HL-60 (cell line): Measurements from ENCODE around the gene PLA2G6.

Experiments used
- DNase-seq, 2 experiments: peaks; one replicate each; pipeline ENCODE4 v3.0.0-alpha.2; 2010 to 2020; ENCODE audit warnings: low read depth in 1 of 2, low spot score in 1 of 2
- H3K27ac ChIP-seq: fragments of 250-450 bp; sonication (Bioruptor Pico); replicated peaks from 2 replicates; pipeline ENCODE4 v1.5.1; 2020; ENCODE audit warnings: mild to moderate bottlenecking, moderate library complexity
- H3K27me3 ChIP-seq: fragments of 250-450 bp; sonication (Bioruptor Pico); 2 replicates; pipeline ENCODE4 v1.5.1; 2021; ENCODE audit warnings: mild to moderate bottlenecking, moderate library complexity; ENCODE audit not compliant: insufficient read depth, poor library complexity, severe bottlenecking
- H3K4me3 ChIP-seq: replicated peaks from 2 replicates; pipeline ENCODE4 v1.5.1; 2011; ENCODE audit warnings: mild to moderate bottlenecking, control low read depth, low read length; ENCODE audit not compliant: insufficient read depth
- GABPA ChIP-seq: IDR thresholded peaks from 2 replicates; pipeline ENCODE4 v1.6.1; 2012; ENCODE audit warnings: low read depth
- POLR2AphosphoS5 ChIP-seq: IDR thresholded peaks from 2 replicates; pipeline ENCODE4 v1.6.1; 2012; ENCODE audit warnings: low read depth
- SPI1 ChIP-seq: IDR thresholded peaks from 2 replicates; pipeline ENCODE4 v1.6.1; 2012; ENCODE audit warnings: low read depth, mild to moderate bottlenecking, borderline replicate concordance
- TF ChIP-seq, protein P1 (sequence below): IDR thresholded peaks from one replicate; pipeline ENCODE4 v1.5.1; 2011; ENCODE audit warnings: low read length, control low read depth, inconsistent platforms; ENCODE audit not compliant: insufficient read depth
- TF ChIP-seq, protein P2 (sequence below): IDR thresholded peaks from 2 replicates; pipeline ENCODE4 v1.6.1; 2012; ENCODE audit warnings: low read depth; ENCODE audit not compliant: insufficient replicate concordance

The PLA2G6 gene

DNA sequence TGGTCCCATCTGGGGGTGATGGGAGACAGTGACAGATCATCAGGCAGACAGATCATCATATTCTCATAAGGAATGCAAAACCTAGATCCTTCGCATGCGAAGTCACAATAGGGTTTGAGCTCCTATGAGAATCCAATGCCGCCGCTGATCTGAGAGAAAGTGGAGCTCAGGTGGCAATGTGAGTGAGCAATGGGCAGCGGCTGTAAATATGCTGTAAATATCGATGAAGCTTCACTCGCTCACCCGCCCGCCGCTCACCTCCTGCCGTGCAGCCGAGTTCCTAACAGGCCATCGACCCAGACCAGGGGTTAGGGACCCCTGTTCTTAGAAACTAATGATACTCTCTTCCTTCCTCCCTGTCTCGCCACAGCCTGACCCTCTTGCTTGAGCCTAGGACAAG, 9.4 kb upstream of the PLA2G6 start:
- Histone ChIP-seq H3K4me3 (no peak overlapping the region), H3K27ac (no peak overlapping the region), H3K27me3 (no peaks in the 10 kb centered on the region)
- no peak for DNase-seq
- TF ChIP-seq, protein P1, sequence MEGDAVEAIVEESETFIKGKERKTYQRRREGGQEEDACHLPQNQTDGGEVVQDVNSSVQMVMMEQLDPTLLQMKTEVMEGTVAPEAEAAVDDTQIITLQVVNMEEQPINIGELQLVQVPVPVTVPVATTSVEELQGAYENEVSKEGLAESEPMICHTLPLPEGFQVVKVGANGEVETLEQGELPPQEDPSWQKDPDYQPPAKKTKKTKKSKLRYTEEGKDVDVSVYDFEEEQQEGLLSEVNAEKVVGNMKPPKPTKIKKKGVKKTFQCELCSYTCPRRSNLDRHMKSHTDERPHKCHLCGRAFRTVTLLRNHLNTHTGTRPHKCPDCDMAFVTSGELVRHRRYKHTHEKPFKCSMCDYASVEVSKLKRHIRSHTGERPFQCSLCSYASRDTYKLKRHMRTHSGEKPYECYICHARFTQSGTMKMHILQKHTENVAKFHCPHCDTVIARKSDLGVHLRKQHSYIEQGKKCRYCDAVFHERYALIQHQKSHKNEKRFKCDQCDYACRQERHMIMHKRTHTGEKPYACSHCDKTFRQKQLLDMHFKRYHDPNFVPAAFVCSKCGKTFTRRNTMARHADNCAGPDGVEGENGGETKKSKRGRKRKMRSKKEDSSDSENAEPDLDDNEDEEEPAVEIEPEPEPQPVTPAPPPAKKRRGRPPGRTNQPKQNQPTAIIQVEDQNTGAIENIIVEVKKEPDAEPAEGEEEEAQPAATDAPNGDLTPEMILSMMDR: no peak
- no peak for TF ChIP-seq SPI1
- TF ChIP-seq GABPA: no peak
- TF ChIP-seq, protein P2, sequence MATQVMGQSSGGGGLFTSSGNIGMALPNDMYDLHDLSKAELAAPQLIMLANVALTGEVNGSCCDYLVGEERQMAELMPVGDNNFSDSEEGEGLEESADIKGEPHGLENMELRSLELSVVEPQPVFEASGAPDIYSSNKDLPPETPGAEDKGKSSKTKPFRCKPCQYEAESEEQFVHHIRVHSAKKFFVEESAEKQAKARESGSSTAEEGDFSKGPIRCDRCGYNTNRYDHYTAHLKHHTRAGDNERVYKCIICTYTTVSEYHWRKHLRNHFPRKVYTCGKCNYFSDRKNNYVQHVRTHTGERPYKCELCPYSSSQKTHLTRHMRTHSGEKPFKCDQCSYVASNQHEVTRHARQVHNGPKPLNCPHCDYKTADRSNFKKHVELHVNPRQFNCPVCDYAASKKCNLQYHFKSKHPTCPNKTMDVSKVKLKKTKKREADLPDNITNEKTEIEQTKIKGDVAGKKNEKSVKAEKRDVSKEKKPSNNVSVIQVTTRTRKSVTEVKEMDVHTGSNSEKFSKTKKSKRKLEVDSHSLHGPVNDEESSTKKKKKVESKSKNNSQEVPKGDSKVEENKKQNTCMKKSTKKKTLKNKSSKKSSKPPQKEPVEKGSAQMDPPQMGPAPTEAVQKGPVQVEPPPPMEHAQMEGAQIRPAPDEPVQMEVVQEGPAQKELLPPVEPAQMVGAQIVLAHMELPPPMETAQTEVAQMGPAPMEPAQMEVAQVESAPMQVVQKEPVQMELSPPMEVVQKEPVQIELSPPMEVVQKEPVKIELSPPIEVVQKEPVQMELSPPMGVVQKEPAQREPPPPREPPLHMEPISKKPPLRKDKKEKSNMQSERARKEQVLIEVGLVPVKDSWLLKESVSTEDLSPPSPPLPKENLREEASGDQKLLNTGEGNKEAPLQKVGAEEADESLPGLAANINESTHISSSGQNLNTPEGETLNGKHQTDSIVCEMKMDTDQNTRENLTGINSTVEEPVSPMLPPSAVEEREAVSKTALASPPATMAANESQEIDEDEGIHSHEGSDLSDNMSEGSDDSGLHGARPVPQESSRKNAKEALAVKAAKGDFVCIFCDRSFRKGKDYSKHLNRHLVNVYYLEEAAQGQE: no peak
- no peak for TF ChIP-seq POLR2AphosphoS5

DNA sequence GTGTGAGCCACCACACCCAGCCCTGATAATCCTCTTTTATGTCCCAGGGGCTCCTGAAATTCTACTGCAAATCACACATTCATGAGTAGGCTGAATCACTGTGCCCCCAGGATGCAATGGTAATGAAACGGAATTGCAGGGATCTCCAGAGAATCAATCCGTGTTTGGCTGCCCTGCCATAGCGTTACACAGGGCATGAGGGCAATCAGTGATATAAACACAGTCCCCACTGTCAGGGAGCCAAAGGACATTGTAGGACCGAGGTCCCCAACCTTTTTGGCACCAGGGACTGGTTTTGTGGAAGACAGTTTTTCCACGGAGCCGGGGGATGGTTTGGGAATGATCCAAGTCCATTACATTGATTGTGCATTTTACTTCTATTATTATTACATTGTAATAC, 9.0 kb upstream of the PLA2G6 start:
- DNase-seq: no peak
- H3K27me3 ChIP-seq: no peaks in the 10 kb centered on the region
- H3K4me3 ChIP-seq: no peak overlapping the region
- TF ChIP-seq, protein P2: no peak
- TF ChIP-seq GABPA (no peak), SPI1 (no peak), POLR2AphosphoS5 (no peak)
- TF ChIP-seq, protein P1: no peak
- H3K27ac ChIP-seq: no peak overlapping the region

DNA sequence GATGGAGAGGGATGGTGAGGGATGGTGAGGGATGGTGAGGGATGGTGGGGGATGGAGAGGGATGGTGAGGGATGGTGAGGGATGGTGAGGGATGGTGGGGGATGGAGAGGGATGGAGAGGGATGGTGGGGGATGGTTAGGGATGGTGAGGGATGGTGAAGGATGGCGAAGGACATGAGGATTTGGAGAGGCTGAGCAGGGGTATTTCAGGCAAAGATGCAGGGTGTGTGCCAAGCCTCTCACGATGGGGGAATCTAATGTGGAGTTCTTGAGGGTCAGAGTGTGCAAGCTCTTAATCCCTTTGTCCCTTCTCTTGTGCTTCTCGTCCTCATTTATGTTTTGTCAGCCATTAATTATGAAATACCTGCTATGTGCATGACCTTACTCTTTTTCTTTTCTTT, 7.5 kb upstream of the PLA2G6 start:
- H3K27ac ChIP-seq: no peak overlapping the region
- no peaks in the 10 kb centered on the region for H3K27me3 ChIP-seq
- TF ChIP-seq GABPA (no peak), SPI1 (no peak), POLR2AphosphoS5 (no peak)
- TF ChIP-seq, protein P2: no peak
- TF ChIP-seq, protein P1: no peak

More for the DNA sequence above, 7.5 kb upstream of the PLA2G6 start:
- no peak for DNase-seq
- no peak overlapping the region for H3K4me3 ChIP-seq
